GM18519 (cell line): ENCODE measurements around the gene DET1.
"Not testable (repeated sequence)": the region's sequence is repeated elsewhere in the genome, so short reads cannot be mapped to it uniquely, and the experiment has no call there.

Experiments used
- ATAC-seq: cut with Tn5 transposase; IDR thresholded peaks from one replicate; pipeline ENCODE4 v1.9.1; 2021; ENCODE audit warnings: mild to moderate bottlenecking, moderate library complexity; ENCODE audit not compliant: unreplicated experiment, low FRiP score

Gene DET1

DNA sequence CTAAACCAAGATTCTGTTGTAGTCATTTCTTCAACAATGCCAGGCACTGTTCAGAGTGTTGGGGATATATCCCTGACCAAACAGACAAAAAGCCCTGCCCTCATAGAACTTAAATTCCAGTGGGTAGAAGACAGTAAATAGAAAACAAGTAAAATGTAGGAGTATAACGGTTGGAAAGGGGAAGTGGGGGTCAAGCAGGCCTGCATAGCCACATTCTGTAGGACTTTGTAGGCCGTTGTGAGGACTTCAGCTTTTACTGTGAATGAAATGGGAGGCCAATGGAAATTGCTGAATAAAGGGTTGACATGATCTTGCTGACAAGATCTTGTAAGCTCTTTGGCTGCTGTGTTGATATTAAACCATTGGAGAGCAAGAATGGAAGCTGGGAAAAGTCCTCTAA lies 77.2 kb downstream of the DET1 start:
- no peak for ATAC-seq

DNA sequence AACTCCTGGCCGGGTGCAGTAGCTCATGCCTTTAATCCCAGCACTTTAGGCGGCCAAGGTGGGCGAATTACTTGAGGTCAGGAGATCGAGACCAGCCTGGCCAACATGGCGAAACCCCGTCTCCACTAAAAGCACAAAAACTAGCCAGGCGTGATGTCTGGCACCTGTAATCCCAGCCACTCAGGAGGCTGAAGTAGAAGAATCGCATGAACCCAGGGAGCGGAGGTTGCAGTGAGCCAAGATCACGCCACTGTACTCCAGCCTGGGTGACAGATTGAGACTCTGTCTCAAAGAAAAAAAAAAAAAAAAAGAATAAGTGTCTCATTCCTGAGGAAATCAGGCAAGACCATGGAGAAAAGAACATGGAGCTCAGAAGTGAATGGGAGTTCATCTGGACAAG lies 77.8 kb downstream of the DET1 start:
- not testable (repeated sequence) for ATAC-seq

GRCh38 chr15:88467935-88468528 lies 78.4 kb downstream of the DET1 start:
- peak; percentile 9 for ATAC-seq

DNA sequence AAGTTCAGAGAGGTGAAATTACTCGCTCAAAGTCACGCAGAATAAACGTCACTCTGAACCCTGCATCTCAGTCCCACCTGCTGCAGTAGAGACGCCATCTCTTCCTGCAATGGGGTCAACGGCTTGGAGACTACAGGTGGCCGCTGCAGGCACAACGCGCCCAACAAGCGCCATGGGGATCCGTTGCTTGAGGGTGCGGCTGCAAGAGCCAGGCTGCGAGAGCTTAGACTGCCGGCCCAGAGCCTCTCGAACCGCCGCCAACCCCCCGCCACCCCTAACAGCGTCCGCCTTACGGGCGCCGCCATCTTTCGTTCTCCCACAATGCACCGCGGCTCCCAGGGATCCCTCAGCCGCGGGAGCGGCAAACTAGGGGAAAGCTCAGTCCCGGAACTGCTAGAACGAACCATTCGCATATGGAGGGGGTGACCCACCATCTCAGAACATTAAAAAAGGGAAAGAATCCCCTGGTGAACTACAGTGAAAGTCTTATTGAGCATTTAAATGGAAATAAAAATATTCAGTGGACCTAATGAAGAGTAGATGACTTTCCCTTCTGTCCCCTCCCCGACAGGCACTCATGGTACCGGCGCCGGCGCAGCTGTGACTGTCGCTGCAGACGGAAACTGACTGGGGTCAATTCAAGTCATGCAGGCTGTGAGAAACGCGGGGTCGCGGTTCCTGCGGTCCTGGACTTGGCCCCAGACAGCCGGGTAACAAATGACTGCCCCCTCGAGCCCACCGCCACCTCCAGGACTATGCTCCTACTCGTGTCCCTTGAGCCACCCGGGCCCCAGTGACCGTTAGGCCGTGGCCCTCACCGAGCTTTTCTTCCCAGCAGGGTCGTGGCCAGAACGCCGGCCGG lies 79.2 kb downstream of the DET1 start, which contains the start of the genes MRPL46 and MRPS11:
TSS of gene MRPL46 (minus strand) at position 316 of the 862 bp plus-strand sequence. CDS start at position 305, 11 bp downstream.
TSS of gene MRPS11 (plus strand) at position 636 of the 862 bp plus-strand sequence. CDS start at position 646, 10 bp downstream.
- peak; percentile 71 for ATAC-seq

GRCh38 chr15:88465633-88466224 lies 80.8 kb downstream of the DET1 start:
- no peak for ATAC-seq

DNA sequence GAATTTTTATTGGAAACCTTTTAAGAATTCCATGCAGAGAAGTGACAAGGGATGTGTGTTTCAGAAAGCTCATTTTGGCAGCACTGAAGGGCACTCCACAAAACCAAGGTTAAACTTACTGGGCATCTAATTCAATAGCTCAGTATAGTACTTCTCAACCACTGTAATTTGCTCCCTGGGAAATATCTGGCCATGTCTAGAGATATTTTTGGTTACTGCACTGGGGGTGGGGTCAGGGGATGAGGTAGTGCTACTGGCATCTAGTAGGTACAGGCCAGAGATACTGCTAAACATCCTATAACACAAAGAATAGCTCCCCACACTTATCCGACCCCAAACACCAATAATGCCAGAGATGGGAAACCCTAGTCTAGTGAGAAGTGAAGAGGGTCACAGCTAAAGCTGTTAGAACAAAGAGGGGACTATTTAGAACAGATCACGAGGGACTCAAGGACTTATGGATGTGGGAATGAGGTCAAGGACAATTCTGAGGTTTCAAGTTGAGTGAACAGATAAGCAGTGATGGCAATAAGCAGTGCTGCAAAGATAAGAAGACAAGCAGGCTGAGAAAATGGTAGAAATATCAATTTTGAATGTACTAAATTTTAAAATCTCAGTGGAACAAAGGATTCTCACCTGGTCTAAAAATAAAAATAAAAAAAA lies 82.5 kb downstream of the DET1 start:
- no peak for ATAC-seq
